OCI-LY7 (cell line): ENCODE data around the gene BLACAT1.

ENCODE experiments used
- EZH2phosphoT487 ChIP-seq: fragments of 200-600 bp; sonication (generic); IDR thresholded peaks from 2 replicates; pipeline ENCODE4 v1.6.1; 2018; ENCODE audit warnings: low read depth, borderline replicate concordance, mild to moderate bottlenecking, mixed run types, antibody characterized with exemption, low read length, moderate library complexity, mixed read lengths
- TF ChIP-seq, protein P1 (sequence below): fragments of 200-600 bp; sonication (generic); conservative IDR thresholded peaks from 2 replicates; pipeline ENCODE4 v1.5.1; 2014; ENCODE audit warnings: mild to moderate bottlenecking, antibody characterized with exemption, low read length, moderate library complexity, mixed read lengths

DNA sequence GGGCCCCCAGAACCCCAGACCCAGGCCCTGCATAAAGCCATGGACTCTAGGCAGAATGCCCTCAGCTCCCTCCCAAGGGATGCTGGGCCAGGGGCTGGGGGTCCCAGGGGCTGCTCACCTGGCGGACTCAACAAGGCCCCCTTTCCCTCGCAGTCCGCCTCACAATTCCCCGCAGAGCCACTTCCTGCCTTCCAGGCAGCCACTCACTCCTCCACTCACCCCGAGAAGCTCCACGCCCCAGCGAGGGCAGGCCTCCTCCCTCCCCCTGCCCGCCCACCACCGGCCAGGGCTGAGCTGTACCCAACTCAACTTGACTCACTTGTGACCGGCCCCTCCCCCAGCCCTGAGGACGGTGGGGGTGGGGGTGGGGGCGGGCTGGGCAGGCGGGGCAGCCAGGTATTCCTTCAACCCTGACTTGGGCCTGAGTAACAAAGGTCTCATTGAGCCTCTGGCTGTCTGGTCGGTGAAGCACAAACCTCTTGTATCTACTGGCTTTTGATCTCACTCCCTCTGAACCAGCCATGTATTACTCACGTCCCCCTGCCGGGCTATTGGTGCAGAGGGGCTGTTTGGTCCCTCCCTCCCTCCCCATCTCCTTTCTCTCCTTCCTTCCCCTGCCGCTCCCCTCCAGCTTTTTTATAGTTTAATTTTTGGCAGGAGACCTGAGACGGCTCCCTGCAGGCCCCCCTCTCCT is 5.9 kb downstream of the BLACAT1 start:
- TF ChIP-seq, protein P1, sequence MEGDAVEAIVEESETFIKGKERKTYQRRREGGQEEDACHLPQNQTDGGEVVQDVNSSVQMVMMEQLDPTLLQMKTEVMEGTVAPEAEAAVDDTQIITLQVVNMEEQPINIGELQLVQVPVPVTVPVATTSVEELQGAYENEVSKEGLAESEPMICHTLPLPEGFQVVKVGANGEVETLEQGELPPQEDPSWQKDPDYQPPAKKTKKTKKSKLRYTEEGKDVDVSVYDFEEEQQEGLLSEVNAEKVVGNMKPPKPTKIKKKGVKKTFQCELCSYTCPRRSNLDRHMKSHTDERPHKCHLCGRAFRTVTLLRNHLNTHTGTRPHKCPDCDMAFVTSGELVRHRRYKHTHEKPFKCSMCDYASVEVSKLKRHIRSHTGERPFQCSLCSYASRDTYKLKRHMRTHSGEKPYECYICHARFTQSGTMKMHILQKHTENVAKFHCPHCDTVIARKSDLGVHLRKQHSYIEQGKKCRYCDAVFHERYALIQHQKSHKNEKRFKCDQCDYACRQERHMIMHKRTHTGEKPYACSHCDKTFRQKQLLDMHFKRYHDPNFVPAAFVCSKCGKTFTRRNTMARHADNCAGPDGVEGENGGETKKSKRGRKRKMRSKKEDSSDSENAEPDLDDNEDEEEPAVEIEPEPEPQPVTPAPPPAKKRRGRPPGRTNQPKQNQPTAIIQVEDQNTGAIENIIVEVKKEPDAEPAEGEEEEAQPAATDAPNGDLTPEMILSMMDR: no peak
- no peak for TF ChIP-seq EZH2phosphoT487
